Left colon (tissue), 2 donors: ENCODE data around the gene SGSM1. TPM values are rescaled to one million over a fixed set of nuclear protein-coding genes. Genes with fewer than 3 reads are reported as not detected.

Source experiments
- ATAC-seq: fragments of 200-7000 bp; cut with Tn5 transposase; one replicate; pipeline ENCODE4 v1.9.1; 2020; ENCODE audit warnings: mild to moderate bottlenecking, moderate library complexity
- DNase-seq, 2 donors: peaks; one replicate each; pipeline ENCODE4 v3.0.0-alpha.2; 2020
- intact Hi-C, 2 donors: fragments of 100-400 bp; cut with DNase I in 1 of 2; cut with micrococcal nuclease in 1 of 2; formaldehyde crosslinking; loops; one replicate each; pipeline versions ENCODE4 v1.11.2 to v1.14.0; 2022; cut with DNase I, micrococcal nuclease
- long read RNA-seq: library from polyadenylated mRNA; unstranded; transcript quantifications from one replicate; pipeline ENCODE4 v2.0.0, GENCODE V29; 2021
- total RNA-seq, 2 donors: library from RNA; stranded (reverse); fragmentation: NEBNext Ultra II Directional; extraction: Animal tissue kit (Norgen Biotek cat#: 25700); gene quantifications; one replicate each; pipeline ENCODE4 v1.2.1, GENCODE V29; 2021
- donor health status: DM: no; HTN: no; CAD: no.
- donor health status: DM: yes; HTN: yes; CAD: no.

Gene SGSM1, protein sequence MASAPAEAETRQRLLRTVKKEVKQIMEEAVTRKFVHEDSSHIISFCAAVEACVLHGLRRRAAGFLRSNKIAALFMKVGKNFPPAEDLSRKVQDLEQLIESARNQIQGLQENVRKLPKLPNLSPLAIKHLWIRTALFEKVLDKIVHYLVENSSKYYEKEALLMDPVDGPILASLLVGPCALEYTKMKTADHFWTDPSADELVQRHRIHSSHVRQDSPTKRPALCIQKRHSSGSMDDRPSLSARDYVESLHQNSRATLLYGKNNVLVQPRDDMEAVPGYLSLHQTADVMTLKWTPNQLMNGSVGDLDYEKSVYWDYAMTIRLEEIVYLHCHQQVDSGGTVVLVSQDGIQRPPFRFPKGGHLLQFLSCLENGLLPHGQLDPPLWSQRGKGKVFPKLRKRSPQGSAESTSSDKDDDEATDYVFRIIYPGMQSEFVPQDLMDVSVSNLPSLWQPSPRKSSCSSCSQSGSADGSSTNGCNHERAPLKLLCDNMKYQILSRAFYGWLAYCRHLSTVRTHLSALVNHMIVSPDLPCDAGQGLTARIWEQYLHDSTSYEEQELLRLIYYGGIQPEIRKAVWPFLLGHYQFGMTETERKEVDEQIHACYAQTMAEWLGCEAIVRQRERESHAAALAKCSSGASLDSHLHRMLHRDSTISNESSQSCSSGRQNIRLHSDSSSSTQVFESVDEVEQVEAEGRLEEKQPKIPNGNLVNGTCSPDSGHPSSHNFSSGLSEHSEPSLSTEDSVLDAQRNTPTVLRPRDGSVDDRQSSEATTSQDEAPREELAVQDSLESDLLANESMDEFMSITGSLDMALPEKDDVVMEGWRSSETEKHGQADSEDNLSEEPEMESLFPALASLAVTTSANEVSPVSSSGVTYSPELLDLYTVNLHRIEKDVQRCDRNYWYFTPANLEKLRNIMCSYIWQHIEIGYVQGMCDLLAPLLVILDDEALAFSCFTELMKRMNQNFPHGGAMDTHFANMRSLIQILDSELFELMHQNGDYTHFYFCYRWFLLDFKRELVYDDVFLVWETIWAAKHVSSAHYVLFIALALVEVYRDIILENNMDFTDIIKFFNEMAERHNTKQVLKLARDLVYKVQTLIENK
- 1 to 10 TPM; 2.1 to 4.1 TPM for total RNA-seq
- long read RNA-seq, partial matches to known transcripts = 0 of 1 reads
- long read RNA-seq, other reads (novel, unspliced or antisense) = 1 of 1 reads

DNA sequence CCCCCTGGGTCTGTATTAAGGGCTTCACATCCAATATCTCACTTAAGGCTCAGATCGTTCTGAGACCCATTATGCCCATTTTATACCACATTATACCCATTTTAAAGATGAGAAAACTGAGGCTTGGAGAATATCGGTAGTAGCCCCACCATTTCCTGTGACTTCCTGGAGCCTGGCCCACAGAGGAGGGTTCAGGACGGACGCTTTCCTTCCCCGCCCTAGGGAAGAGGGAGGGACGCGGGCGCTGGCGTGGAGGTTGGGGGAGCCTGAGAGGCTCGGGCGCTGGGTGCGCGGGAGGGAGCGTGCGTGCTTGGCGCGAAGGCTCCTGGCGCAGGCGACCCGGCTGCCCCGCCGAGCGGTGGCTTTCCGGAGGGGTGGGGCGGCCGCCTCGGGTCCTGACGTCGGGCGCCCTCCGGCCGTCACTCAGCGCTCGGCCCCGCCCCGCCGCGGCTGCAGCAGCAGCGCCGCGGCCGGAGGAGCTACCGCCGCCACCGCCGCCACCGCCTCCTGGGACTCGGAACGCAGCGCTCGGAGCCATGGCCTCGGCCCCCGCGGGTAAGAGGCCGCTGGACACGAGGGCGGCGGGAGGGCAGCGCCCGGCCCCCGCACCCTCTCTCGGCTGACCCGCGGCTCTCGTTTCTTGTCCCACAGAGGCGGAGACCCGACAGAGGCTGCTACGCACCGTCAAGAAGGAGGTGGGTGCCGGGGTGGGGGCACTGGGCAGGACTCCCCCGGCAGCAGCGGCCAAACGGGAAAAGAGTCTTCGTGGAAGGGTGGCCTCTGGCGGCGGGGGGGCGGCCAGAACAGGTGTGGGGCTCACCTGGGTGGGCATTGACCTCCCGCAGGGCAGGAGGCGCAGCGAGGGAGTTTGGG lies at the start of gene SGSM1:
Gene SGSM1, plus strand, starts transcription at position 422 of the 873 bp plus-strand sequence. Its CDS starts 115 bp downstream, at position 537.
- DNase-seq (peak; percentile 76 to 89), ATAC-seq (peak; percentile 93)
- intact Hi-C loops = no loop called here

DNA sequence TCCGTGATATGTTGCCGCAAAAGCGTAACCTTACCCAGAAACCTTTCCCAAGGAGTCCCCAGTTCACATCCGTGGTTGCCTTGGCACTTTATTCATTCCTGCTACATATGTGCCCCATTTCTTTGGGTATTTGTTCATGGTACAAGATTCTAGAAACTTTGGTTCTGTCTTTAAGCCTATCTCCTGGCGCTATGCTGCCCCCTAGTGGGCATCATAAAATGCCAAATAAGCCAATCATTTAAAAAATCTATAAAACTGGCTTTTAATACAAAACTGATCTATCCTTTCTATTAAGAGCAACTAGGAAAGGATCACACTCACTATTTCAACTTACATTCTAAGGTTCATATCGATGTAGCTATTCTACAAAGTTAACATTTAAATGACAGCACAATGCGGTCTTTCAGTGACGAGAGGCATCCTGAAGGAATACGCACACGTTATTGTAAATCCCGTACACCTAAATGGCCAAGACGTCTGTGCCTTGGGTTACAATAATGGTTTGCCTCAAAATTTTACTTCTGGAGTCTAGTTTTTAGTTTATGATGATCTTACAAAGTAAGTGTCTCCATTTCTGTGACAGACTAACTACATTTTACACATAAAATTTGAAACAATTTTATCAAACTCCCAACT lies 47.7 kb upstream of the SGSM1 start:
- intact Hi-C loops = no loop called here
- no peak for ATAC-seq
- peak in 1 of 2 donors; percentile 69 for DNase-seq

DNA sequence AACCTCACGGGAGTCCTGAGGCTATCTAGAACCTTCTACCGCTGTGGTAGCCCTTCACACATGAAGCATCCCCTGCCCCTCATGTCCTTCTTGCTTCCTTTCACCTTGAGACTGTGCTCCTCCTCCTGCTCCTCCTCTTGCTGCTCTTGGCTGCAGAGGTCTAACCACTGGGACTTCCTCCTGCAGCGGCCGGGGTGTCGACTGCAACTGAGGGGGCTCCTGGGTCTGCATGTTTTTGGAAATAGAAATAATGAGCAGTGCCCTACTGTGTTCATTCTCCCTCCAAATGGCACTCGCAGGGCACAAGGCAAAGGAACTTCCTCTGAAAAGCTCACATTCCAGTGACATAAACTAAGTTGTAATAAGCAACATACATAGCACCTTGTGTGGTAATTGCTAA lies 46.2 kb upstream of the SGSM1 start:
- ATAC-seq = no peak
- intact Hi-C loops = no loop called here
- no peak for DNase-seq

DNA sequence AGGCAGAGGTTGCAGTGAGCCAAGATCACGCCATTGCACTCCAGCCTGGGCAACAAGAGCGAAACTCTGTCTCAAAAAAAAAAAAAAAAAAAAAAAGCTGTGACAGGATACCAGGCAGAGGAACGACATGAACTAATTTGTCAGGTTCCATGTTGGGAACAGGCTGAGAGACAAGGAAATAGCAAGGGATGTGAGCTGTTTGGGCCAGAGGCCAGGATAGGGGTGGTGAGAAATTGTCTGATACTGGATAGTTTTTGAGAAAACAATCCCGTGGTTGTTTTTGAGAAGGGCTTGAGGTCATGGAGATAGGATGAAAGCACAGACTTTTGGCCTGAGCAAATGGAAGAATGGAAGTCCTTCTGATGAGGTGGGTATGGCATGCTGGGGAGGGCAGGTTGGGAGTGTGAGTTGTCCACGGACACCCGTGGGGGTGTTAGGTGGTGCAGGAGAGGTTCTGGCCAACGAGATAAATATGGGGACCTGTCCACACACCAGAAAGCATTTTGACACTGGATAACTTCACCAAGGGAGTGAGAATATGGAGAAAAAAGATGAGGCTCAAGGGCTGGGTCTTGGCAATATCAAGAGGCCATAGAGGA lies 45.2 kb upstream of the SGSM1 start:
- intact Hi-C loops = no loop called here
- ATAC-seq = no peak
- DNase-seq = no peak

DNA sequence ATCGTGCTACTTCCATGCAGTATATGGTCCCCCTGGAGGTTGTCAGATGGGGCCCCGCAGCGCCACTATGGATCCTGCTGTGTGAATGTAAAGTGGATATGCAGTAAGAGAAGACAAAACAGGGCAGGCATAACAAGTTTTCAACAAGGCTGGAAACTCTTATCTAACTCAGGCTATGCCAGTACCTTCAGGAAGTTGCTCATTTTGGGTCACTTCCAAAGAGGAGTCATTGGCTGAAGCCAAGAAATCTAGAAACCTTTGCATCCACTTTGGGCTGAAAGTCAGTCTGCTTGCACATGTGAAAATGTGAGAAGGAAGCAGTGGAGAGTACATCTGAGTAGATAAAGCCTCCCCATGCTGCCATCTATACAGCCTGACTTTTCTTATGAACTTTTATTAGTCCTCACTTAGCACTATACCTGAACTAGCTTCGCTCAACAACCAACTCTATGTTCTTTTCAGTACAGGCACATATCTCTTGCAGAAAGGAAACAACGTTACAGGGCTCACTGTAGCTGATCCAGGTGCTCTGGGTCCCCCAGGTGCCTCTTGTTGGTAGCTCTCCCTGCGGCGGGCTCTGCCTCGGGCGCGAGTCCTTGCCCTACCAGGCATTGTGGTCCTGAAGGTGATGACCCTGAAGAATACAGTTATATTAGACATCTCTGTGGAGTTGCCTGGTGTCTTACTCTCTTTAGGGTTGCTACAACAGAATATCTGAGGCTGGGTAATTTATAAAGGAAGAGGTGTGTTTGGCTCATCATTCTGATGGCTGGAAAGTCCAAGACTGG lies 43.9 kb upstream of the SGSM1 start:
- ATAC-seq (no peak), DNase-seq (no peak)
- intact Hi-C loops = no loop called here

DNA sequence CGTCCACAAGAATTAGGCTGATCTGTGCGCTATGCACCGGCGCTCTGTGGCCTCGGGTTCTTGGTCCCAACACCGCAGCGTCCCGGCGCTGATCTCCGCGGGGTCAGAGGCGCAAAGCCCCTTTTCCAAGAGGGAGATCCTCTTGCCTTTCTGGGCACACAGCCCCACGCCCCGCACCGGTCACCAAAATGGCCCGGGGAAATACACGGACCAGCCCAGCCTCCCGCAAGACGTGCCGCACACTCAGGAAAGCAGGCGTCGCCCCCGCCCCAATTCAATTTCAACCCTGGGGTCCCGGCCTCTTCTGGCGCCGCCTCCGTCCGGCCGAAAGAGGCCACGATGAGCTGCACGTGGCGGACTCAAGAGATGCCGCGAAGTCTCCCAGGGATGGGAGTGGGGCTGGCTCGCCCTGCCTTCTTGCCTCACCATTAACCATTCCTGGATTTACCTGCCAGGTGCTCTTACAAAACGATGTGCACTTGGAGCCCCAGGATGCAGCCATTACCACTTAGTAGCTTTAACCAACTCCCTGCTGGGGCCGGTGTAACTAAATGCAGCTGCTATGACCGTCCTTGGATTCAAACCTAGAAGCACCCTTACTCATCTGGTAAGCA lies 42.0 kb upstream of the SGSM1 start:
- intact Hi-C loops = no loop called here
- no peak for DNase-seq
- no peak for ATAC-seq

DNA sequence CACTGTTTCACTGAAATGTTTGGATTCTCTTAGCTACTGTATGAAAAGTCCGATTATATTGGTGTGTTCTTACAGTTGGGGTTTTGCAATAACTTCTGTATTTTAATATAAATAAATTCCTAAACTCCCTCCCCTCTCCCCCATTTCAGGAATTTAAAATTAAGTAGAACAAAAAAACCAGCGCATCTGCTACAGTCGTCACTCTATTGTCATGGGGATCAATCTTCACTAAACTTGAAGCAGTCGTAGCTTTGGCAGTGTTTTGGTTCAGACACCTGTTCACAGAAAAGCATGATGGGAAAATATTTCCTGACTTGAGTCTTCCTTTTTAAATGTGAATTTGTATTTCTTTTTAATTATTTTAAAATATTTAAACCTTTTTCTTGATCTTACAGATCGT lies 40.8 kb upstream of the SGSM1 start:
- intact Hi-C loops = loop anchor here in 1 of 2 donors (5.0 kb wide), 1 partner anchor 87 kb away; no protein-coding TSS in a partner anchor
- ATAC-seq = no peak
- no peak for DNase-seq

DNA sequence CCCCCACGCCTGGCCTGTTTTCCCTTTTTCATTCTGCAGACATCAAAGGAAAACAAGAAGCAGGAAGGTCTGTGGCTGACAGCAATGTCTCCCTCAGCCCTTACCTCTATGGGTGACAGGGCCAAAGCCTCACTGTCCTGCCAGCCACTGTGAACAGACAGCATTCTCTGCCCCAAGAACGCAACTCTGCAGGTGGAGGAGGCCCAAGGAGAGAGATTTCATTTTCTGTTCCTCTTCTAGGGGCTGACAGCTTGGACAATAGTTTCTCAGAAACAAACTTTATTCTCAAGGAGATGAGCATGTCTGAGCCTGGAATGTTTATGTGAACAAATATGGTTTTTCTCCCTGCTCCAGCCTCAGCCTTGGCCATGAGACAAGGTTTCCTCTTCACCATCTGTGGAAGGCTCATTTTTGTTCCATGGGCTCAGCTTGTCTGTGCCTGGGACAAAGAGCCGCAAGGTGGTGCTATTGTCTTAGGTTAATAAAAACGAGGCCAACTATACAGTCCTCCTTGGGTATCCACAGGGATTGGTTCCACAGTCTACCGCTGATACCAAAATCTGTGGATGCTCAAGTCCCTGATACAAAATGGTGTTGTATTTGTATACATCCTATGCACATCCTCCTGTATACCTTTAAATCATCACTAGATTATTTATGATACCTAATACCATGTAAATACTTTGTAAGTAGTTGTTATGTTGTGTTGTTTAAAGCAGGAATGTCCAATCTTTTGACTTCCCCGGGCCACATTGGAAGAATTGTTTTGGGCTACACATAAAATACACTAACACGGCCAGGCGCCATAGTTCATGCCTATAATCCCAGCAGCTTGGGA lies 37.3 kb upstream of the SGSM1 start:
- DNase-seq (peak; percentile 51 to 80), ATAC-seq (peak; percentile 93)
- intact Hi-C loops = loop anchor here in 1 of 2 donors (5.0 kb wide), 1 partner anchor 84 kb away; no protein-coding TSS in a partner anchor

DNA sequence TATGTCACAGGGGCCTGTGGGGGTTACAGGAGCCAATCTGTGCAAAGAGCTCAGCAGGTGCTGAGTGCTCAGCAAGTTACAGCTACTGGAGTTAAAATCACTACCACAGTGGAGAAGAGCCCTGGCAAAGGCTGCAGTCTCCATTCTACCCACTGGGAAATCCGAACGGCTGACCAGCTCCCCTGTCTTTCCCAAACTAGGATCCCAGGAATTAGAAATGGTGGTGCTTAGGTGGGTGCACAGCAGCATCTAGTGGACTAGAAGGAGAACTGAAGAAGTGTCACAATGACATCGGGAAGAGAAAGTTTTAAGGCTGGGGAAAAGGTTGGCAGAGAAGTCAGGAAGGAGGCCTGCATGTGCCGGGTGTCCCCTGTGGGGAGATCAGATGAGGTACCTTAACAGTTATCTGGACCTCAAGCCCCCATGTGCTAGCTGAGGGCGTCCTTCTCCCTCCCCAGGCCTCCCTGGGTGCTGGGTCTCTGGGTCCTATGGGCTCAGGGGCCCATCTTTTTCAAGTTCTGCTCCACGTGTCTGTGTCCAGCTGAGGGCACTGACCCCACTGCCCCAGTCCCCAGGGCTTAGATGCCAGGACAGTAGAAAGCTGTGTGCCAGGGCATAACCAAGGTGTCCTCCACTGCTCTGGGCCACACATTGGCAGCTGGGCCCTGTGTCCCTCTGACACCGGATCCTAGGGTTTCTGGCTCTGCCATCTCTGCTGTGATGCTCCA lies 33.4 kb upstream of the SGSM1 start:
- intact Hi-C loops = no loop called here
- DNase-seq = no peak
- peak; percentile 41 for ATAC-seq

DNA sequence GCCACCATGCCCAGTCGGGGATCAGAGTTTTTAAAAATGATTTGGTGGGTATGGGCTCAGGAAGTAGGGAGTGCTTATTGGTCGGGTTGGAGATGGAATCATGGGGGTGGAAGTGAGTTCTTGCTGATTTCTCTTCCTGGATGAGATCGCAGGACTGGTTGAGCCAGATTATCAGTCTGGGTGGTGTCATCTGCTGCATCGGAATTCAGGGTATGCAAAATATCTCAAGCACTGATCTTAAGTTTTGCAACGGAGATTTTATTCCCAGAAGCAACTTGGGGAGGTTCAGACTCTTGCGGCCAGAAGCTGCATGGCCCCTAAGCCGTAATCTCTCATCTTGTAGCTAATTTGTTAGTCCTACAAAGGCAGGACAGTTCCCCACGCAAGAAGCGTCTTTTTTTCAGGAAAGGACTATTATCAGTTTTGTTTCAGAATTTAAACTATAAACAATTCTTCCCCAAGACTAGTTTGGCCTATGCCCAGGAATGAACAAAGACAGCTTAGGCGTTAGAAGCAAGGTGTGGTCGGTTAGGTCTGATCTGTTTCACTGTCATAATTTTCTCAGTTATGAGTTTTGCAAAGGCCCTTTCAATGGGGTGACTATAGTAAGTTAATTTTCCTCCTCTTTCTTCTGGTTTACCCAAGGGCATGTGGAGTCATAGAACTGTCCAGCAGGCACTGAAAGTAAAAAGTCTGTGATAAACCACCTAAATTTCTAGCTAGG lies 30.1 kb upstream of the SGSM1 start:
- peak; percentile 87 for ATAC-seq
- no peak for DNase-seq
- intact Hi-C loops = no loop called here

DNA sequence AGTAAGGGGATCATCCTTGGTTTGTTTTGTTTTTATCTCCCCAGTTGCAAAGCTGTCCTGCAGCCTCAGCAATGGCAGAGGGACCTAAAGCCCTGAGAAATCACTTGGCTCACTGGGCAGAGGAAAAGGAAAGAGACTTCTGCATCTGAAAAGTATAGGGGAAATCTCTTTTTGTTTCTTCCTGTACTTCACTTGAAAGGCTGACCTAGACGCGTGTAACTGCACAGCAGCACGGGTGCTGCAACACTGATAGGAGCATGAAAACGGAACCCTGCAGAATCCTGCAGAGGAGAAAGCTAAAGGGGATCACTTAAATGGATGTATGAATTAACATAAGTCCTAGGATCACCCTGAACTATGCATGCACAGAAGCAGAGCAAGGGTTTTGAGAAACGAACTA lies 29.5 kb upstream of the SGSM1 start:
- intact Hi-C loops = no loop called here
- ATAC-seq = peak; percentile 54
- no peak for DNase-seq

DNA sequence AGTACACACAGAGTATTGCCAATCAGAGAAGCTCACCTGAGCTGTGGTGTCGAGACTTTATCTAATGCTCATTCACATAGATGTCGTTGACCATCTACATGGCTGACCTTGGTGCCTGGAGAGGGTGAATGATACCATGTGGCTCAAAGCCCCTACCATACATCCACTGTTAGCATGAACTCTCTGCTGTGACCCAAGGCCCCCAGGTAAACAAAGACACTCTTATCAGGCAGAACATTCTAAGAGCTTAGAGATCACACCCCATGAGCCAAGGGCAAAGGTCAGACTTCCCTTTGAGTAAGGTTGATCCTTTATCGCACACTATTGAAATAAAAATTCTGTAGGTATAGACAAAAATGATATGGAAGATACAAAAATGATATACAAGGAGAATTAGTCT lies 16.5 kb upstream of the SGSM1 start:
- DNase-seq (no peak), ATAC-seq (peak; percentile 52)
- intact Hi-C loops = no loop called here

DNA sequence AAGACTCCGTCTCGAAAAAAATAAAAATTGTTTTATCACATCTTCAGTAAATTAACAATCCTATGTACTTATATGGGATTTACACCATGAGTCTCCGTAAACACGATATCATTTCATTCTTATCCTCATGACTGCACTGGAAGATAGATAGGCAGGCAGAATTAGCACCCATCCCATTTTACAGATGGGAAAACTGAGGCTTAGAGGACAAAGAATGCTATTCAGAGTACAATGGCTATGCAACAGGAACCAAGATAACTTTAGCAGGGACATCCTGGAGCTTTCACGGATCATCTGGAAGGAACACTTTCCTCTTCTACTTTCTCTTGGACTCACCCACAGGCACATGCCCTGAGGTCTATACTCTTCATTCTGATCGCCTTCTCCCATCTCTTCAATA lies 14.6 kb upstream of the SGSM1 start:
- DNase-seq (no peak), ATAC-seq (no peak)

DNA sequence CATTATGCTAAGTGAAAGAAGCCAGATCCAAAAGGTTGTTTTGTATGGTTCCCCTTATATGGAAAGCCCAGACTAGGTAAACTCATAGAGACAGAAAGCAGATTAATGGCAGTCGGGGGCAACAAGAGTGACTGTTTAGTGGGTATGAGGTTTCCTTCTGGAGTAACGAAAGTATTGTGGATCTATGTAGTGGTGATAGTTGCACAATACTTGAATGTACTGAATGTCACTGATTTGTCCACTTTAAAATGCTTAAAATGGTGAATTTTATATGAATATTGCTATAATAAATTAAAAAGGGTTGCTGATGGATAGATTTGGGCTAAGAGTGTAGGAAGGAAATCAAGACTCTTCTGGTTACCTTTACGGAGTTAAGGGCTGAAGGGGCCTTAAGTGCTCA lies 10.0 kb upstream of the SGSM1 start:
- ATAC-seq (no peak), DNase-seq (no peak)
- intact Hi-C loops = no loop called here

More for the DNA sequence above, 14.6 kb upstream of the SGSM1 start:
- intact Hi-C loops = no loop called here
